Stimulated activated CD4-positive, alpha-beta T cell treated with anti-CD3 and anti-CD28 coated beads, Interleukin-12 subunit alpha, Interleukin-12 subunit beta, amount 100 ng/mL, for 48 hours (primary cell): ENCODE data around the gene ZRANB1.

Experiments used
- DNase-seq, 3 donors: peaks; one replicate each; pipeline ENCODE4 v3.0.0-alpha.2; 2020; ENCODE audit warnings: low read depth in 2 of 3, low spot score in 1 of 3

The ZRANB1 gene

GRCh38 chr10:125004571-125005311, 62.8 kb downstream of the ZRANB1 start:
- DNase-seq = no peak

- DNase-seq = no peak
These were observed 63.6 kb downstream of the ZRANB1 start for GRCh38 chr10:125005312-125006187.

- no peak for DNase-seq
These were observed 64.3 kb downstream of the ZRANB1 start for GRCh38 chr10:125006188-125006680.

- DNase-seq = no peak
These were observed 65.1 kb downstream of the ZRANB1 start for GRCh38 chr10:125006921-125007426.

GRCh38 chr10:125007436-125007835, 65.5 kb downstream of the ZRANB1 start:
- no peak for DNase-seq

- no peak for DNase-seq
These were observed 67.0 kb downstream of the ZRANB1 start for GRCh38 chr10:125008689-125009638.

GRCh38 chr10:125009661-125010161, 67.8 kb downstream of the ZRANB1 start:
- no peak for DNase-seq

- no peak for DNase-seq
These were observed 68.4 kb downstream of the ZRANB1 start for GRCh38 chr10:125010362-125010761.

GRCh38 chr10:125011171-125011925, 69.4 kb downstream of the ZRANB1 start:
- no peak for DNase-seq

GRCh38 chr10:125011926-125012705, 70.2 kb downstream of the ZRANB1 start:
- DNase-seq = no peak

- DNase-seq = no peak
These were observed 71.1 kb downstream of the ZRANB1 start for GRCh38 chr10:125012851-125013528.

GRCh38 chr10:125013529-125013872, 71.6 kb downstream of the ZRANB1 start:
- DNase-seq = no peak

- DNase-seq = no peak
These were observed 72.3 kb downstream of the ZRANB1 start for GRCh38 chr10:125014086-125014830.

- no peak for DNase-seq
These were observed 73.0 kb downstream of the ZRANB1 start for GRCh38 chr10:125014836-125015355.

GRCh38 chr10:125015356-125015944, 73.5 kb downstream of the ZRANB1 start:
- DNase-seq = no peak

- DNase-seq = no peak
These were observed 74.2 kb downstream of the ZRANB1 start for GRCh38 chr10:125016123-125016522.

GRCh38 chr10:125016611-125017202, 74.8 kb downstream of the ZRANB1 start:
- no peak for DNase-seq
